Fibroblast of lung (primary cell): ENCODE measurements around the gene RHOB. TPM values are rescaled to one million over a fixed set of nuclear protein-coding genes. Genes with fewer than 3 reads are reported as not detected.
"Not testable (repeated sequence)": the region's sequence is repeated elsewhere in the genome, so short reads cannot be mapped to it uniquely, and the experiment has no call there.

Experiments
- DNase-seq, 2 donors: peaks; one replicate each; pipeline versions ENCODE4 v3.0.0 to v3.0.0-alpha.2; 2010; ENCODE audit warnings: low read depth in 2 of 2
- H2AFZ ChIP-seq: 2 replicates; pipeline ENCODE4 v1.5.1; 2012; ENCODE audit warnings: low read length, control low read depth, inconsistent platforms
- H3K27ac ChIP-seq: 2 replicates; pipeline ENCODE4 v1.5.1; 2011; ENCODE audit warnings: low read length, control low read depth; ENCODE audit not compliant: insufficient read depth
- H3K27me3 ChIP-seq: 2 replicates; pipeline ENCODE4 v1.5.1; 2011; ENCODE audit warnings: mild to moderate bottlenecking, low read length; ENCODE audit not compliant: control insufficient read depth, insufficient read depth
- H3K36me3 ChIP-seq: 2 replicates; pipeline ENCODE4 v1.5.1; 2011; ENCODE audit warnings: low read length; ENCODE audit not compliant: control insufficient read depth, insufficient read depth
- H3K4me1 ChIP-seq: 2 replicates; pipeline ENCODE4 v1.5.1; 2011; ENCODE audit warnings: low read length; ENCODE audit not compliant: control insufficient read depth, insufficient read depth; ENCODE audit errors: extremely low read depth
- H3K4me2 ChIP-seq: 2 replicates; pipeline ENCODE4 v1.5.1; 2011; ENCODE audit warnings: low read length, control low read depth; ENCODE audit not compliant: insufficient read depth; ENCODE audit errors: extremely low read depth
- H3K4me3 ChIP-seq, 4 experiments: fragments of 200-600 bp in 1 of 4; sonication (generic) in 1 of 4; replicated peaks in 1 of 4; 2 replicates each; pipeline ENCODE4 v1.5.1; 2011 to 2016; ENCODE audit warnings: low read length in 4 of 4, low read depth in 3 of 4, mild to moderate bottlenecking in 3 of 4, control low read depth in 2 of 4, inconsistent platforms in 1 of 4, mixed read lengths in 1 of 4; ENCODE audit not compliant: insufficient read depth in 1 of 4; ENCODE audit errors: control extremely low read depth in 1 of 4
- H3K79me2 ChIP-seq: 2 replicates; pipeline ENCODE4 v1.5.1; 2012; ENCODE audit warnings: mild to moderate bottlenecking, low read length, inconsistent platforms; ENCODE audit not compliant: control insufficient read depth, insufficient read depth
- H3K9ac ChIP-seq: 2 replicates; pipeline ENCODE4 v1.5.1; 2011; ENCODE audit warnings: mild to moderate bottlenecking, low read length, control low read depth; ENCODE audit not compliant: insufficient read depth
- H3K9me3 ChIP-seq: 2 replicates; pipeline ENCODE4 v1.5.1; 2012; ENCODE audit warnings: low read depth, low read length; ENCODE audit not compliant: control insufficient read depth, insufficient read depth
- H4K20me1 ChIP-seq: 2 replicates; pipeline ENCODE4 v1.5.1; 2011; ENCODE audit warnings: low read length; ENCODE audit not compliant: control insufficient read depth, insufficient read depth; ENCODE audit errors: extremely low read depth
- EZH2 ChIP-seq: IDR thresholded peaks from 2 replicates; pipeline ENCODE4 v1.5.1; 2012; ENCODE audit warnings: low read length, control low read depth, mild to moderate bottlenecking; ENCODE audit errors: missing control alignments
- polyA plus RNA-seq, 2 donors: library from polyadenylated mRNA; depleted of rRNA in 1 of 2; stranded (reverse) in 1 of 2; unstranded in 1 of 2; fragments of >200 nt; gene quantifications; 2 replicates each; pipeline ENCODE4 v1.2.1, GENCODE V29; 2011 to 2012; ENCODE audit warnings: missing spikeins in 1 of 2
- total RNA-seq: library from RNA; depleted of rRNA; stranded (reverse); fragments of >200 nt; gene quantifications from 2 replicates; pipeline ENCODE4 v1.2.1, GENCODE V29; 2014
- TF ChIP-seq, protein P1 (sequence below), 2 donors: IDR thresholded peaks in 1 of 2; conservative IDR thresholded peaks in 1 of 2; 1 replicate in 1 of 2; 2 replicates in 1 of 2; pipeline ENCODE4 v1.5.1; 2011 to 2012; ENCODE audit warnings: low read length in 2 of 2, control low read depth in 1 of 2, inconsistent platforms in 1 of 2, low read depth in 1 of 2, mild to moderate bottlenecking in 1 of 2

The RHOB gene
- total and polyA plus RNA-seq, 2 donors (not counting 1 experiment from before 2014, with no cell fraction given) = 113 to 171 TPM

DNA sequence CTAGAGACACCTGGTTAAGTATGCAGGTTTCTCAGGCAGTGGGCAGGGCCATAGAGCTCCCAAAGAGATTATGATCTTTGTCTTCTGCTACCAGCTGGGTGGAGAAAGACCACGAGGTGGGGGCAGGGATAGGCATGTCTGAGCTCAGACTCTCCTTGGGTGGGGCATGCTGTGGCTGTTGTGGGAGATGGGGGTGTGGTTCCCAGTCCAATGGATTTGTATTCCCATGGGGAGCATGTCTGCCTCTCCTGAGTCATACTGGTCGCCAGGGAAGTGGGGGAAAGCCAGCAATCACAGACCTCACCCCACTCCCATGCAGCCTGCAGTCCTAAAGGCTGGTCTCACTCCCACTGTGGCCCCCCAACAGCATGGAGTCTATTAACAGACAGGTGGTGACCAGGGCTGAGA, 31.4 kb upstream of the RHOB start:
- peak; percentile 23 to 52 for DNase-seq
- H3K4me3 ChIP-seq = no peak overlapping the region
- TF ChIP-seq, protein P1, sequence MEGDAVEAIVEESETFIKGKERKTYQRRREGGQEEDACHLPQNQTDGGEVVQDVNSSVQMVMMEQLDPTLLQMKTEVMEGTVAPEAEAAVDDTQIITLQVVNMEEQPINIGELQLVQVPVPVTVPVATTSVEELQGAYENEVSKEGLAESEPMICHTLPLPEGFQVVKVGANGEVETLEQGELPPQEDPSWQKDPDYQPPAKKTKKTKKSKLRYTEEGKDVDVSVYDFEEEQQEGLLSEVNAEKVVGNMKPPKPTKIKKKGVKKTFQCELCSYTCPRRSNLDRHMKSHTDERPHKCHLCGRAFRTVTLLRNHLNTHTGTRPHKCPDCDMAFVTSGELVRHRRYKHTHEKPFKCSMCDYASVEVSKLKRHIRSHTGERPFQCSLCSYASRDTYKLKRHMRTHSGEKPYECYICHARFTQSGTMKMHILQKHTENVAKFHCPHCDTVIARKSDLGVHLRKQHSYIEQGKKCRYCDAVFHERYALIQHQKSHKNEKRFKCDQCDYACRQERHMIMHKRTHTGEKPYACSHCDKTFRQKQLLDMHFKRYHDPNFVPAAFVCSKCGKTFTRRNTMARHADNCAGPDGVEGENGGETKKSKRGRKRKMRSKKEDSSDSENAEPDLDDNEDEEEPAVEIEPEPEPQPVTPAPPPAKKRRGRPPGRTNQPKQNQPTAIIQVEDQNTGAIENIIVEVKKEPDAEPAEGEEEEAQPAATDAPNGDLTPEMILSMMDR (conservative IDR thresholded peaks at IDR 0.05 in 1 of 2, IDR thresholded peaks at IDR 0.05 in 1 of 2; ENCODE audit: low read depth in 1 of 2, low read length in 2 of 2) = no peak
- no peak for TF ChIP-seq EZH2

DNA sequence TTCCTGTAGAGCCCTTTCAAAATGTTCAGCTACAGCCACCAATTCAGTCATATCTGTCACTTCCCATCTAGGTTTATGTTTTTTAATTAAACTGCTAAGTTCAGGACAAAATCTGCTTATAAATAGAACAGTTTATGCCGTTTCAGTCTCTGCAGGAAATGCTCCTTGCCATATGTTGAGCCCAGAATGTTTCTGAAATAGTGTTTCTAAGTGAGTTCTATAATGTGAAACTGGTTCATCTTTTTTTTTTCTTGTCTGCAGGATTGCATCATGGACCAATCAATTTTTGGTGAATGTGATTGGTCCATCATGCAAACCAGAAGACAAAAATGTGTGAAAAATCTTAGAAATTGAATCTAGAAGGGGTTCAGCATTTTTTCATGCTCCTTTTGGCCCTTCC, 30.2 kb upstream of the RHOB start:
- H3K9ac ChIP-seq = no peak overlapping the region
- peaks cover 15% of the 10 kb centered on the region for H3K4me1 ChIP-seq
- no peaks in the 10 kb centered on the region for H3K9me3 ChIP-seq
- H3K4me2 ChIP-seq = no peak overlapping the region
- no peak overlapping the region for H3K4me3 ChIP-seq
- TF ChIP-seq, protein P1 (conservative IDR thresholded peaks at IDR 0.05 in 1 of 2, IDR thresholded peaks at IDR 0.05 in 1 of 2; ENCODE audit: low read depth in 1 of 2, low read length in 2 of 2) = no peak
- no peak for TF ChIP-seq EZH2
- no peaks in the 10 kb centered on the region for H3K79me2 ChIP-seq
- H3K36me3 ChIP-seq = no peaks in the 10 kb centered on the region
- no peak overlapping the region for H3K27ac ChIP-seq
- no peaks in the 10 kb centered on the region for H3K27me3 ChIP-seq
- no peaks in the 10 kb centered on the region for H4K20me1 ChIP-seq
- H2AFZ ChIP-seq = no peak overlapping the region
- DNase-seq = no peak

More for the DNA sequence above, 31.4 kb upstream of the RHOB start:
- Histone ChIP-seq H3K27ac (no peak overlapping the region), H4K20me1 (no peaks in the 10 kb centered on the region), H3K79me2 (no peaks in the 10 kb centered on the region), H3K9me3 (no peaks in the 10 kb centered on the region), H3K4me2 (no peak overlapping the region), H3K4me1 (peaks cover 10% of the 10 kb centered on the region), H2AFZ (no peak overlapping the region), H3K27me3 (no peaks in the 10 kb centered on the region), H3K36me3 (no peaks in the 10 kb centered on the region), H3K9ac (no peak overlapping the region)

DNA sequence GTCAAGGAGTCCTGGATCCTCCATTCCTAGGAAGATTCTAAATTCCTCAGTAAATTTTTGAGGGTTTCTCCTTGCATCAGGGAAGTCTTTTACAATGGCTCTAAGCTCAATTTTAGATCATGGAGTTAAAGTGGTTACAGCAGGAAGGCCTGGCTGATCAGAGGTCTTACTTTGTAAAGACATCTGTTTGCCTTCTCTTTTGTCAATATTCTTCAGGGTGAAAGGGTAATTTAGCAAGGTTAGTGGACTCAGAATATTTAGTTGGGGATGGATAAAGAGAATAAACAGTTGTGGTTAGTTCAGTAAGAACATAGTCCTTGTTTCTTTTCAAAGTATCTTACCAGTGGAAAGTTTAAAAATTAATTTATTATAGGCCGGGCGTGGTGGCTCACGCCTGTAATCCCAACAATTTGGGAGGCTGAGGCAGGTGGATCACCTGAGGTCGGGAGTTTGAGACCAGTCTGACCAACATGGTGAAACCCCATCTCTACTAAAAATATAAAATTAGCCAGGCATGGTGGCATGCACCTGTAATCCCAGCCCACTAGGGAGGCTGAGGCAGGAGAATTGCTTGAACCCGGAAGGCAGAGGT, 29.5 kb upstream of the RHOB start:
- not testable (repeated sequence) for H3K27ac ChIP-seq, H3K4me2 ChIP-seq, H2AFZ ChIP-seq, H3K9ac ChIP-seq, H3K4me3 ChIP-seq, DNase-seq, H4K20me1 ChIP-seq, H3K27me3 ChIP-seq, H3K79me2 ChIP-seq, H3K36me3 ChIP-seq, H3K9me3 ChIP-seq
- H3K4me1 ChIP-seq = peaks cover 20% of the 10 kb centered on the region
